GM19023 (cell line): ENCODE measurements around the gene CDC34.

Source experiments
- ATAC-seq: cut with Tn5 transposase; IDR thresholded peaks from one replicate; pipeline ENCODE4 v1.9.1; 2021; ENCODE audit warnings: mild to moderate bottlenecking, moderate library complexity; ENCODE audit not compliant: unreplicated experiment

CDC34 gene

GRCh38 chr19:496986-497385 lies 34.6 kb upstream of the CDC34 start:
- ATAC-seq = no peak

DNA sequence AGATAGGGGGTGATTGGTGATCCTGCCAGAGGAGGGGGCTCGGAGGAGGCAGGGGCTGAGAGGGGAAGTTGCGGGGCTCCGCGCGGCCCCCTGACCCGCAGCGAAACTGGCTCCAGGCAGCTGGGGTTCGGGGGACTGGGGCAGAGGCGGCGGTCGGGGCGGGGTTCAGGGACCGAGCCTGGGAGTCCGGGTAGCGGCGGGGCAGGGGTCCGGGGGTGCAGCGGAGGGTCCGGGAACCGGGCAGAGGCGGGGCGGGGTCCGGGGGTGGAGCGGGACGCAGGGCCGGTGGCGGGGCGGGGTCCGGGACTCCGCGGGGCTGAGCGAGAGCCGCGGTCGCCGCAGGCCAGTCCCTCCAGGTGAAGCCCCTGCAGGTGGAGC lies 34.1 kb upstream of the CDC34 start:
- no peak for ATAC-seq

DNA sequence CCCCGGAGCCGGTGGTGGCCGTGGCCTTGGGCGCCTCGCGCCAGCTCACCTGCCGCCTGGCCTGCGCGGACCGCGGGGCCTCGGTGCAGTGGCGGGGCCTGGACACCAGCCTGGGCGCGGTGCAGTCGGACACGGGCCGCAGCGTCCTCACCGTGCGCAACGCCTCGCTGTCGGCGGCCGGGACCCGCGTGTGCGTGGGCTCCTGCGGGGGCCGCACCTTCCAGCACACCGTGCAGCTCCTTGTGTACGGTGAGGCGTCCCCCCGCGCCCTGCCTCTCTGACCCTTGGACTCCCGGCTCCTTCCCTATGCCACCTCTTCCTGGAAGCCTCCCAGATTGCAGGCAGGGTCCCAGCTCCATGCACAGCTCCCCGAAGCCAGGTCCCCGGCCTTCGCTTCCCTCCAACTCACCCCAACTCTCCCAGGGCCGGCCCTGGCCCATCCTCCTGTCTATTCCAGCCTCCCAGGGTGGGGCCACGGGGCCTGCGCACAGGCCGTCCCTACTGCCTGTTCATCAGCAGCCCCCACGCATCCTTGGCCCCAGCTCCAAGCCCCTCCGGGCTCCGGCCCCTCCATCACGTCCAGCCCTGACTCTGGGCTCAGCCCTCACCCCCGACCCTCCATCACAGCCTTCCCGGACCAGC lies 33.6 kb upstream of the CDC34 start:
- ATAC-seq = no peak

- no peak for ATAC-seq
Measured at GRCh38 chr19:498511-498891, 33.1 kb upstream of the CDC34 start.

DNA sequence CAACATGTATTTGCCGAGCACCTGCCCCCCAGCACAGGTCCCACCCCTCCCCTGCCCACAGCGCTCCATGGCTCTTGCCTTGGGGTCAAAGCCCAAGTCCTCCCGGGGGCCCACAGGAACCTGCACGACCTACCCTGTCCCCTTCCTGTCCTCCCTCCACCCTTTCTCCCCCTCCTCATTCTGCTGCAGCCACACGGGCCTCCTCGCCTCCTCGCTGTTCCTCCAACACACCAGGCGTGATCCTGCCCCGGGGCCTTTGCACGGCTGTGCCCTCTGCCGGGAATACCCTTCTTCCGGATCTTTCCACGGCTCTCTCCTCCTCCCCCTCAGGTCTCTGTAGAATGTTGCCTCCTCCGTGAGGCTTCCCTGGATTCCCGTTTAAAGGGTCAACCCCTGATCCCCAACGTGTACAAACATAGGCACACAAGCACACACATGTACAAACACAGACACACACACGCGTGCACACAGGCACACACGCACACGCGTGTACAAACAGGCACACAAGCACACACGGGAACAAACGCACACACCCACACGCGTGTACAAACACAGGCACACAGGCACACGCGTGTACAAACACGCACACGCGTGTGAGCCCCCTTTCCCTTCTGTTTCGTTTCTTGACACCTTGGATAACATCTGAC lies 32.5 kb upstream of the CDC34 start:
- no peak for ATAC-seq

- ATAC-seq = no peak
Measured at GRCh38 chr19:501646-502045, 29.9 kb upstream of the CDC34 start.

DNA sequence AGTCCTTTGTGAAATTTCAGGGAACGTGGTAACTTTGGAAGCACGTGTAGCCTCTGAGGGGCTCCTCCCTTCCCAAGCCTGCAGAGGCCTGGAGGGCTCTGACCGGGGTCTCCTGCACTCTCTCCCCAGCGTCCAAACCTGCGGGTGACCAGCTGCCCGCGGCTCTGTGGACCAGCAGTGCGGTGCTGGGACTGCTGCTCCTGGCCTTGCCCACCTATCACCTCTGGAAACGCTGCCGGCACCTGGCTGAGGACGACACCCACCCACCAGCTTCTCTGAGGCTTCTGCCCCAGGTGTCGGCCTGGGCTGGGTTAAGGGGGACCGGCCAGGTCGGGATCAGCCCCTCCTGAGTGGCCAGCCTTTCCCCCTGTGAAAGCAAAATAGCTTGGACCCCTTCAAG lies 26.9 kb upstream of the CDC34 start:
- no peak for ATAC-seq

- peak; percentile 77 for ATAC-seq
Measured at GRCh38 chr19:506404-507285, 24.9 kb upstream of the CDC34 start.

DNA sequence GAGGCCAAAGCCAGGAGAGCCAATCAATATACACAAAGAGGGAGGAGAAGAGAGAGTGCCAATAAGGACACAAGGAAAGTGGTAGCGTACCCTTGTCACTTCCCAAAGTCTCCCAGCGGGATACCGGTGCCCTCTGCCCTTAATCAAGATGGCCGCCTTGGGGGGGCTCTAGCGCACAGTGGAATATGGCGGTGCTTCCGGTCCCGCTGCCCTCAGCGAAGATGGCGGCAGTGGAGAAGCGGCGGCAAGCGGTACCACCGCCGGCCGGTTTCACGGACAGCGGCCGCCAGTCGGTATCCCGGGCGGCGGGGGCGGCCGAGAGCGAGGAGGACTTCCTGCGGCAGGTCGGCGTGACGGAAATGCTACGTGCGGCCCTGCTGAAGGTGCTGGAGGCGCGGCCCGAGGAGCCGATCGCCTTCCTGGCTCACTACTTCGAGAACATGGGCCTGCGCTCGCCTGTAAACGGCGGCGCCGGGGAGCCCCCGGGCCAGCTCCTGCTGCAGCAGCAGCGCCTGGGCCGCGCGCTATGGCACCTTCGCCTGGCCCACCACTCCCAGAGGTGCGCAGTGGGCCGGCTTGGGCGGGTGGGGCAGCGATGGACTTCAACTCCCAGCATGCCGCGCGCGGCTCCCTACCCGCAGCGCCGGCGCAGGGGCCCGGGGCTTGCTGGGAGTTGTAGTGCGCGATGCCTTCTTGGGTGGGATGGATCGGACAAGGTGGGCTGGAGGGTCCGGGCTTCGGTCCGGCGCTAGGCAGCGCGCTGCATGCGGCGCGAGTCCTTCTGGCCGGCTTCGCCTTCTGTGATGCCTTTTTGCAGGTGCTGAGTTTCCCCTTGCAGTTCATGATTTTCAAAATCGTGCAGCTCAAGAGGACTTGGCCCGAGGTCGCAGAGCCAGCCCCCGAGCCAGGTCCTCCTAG lies 24.0 kb upstream of the CDC34 start, which contains the start of gene TPGS1:
TSS of gene TPGS1 (plus strand) at position 212 of the 918 bp plus-strand sequence. CDS start at position 222, 10 bp downstream.
- peak; percentile 62 for ATAC-seq

GRCh38 chr19:508204-509150 lies 23.1 kb upstream of the CDC34 start:
- no peak for ATAC-seq

DNA sequence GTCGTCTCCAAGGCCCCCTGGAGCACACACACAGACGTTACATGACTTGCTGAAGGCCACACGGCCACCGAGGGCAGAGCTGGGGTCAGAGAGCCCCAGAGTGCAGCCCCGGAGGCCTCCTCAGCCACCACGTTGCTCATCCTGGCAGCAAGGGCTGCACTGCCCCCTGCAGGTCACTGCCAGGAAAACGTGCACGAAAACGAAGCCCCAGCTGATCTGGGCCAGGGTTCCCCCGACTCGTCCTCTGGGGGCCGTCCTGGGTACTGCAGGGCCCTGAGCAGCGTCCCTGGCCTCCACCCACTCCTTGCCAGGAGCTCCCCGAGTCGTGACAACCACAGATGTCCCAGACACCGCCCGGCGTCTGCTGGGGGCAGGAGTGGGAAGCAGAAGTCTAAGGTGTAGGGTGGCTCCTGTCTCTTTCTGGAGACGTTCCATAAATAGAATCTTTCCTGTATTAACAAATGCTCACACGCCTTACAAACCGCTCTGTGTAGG lies 20.9 kb upstream of the CDC34 start:
- no peak for ATAC-seq

DNA sequence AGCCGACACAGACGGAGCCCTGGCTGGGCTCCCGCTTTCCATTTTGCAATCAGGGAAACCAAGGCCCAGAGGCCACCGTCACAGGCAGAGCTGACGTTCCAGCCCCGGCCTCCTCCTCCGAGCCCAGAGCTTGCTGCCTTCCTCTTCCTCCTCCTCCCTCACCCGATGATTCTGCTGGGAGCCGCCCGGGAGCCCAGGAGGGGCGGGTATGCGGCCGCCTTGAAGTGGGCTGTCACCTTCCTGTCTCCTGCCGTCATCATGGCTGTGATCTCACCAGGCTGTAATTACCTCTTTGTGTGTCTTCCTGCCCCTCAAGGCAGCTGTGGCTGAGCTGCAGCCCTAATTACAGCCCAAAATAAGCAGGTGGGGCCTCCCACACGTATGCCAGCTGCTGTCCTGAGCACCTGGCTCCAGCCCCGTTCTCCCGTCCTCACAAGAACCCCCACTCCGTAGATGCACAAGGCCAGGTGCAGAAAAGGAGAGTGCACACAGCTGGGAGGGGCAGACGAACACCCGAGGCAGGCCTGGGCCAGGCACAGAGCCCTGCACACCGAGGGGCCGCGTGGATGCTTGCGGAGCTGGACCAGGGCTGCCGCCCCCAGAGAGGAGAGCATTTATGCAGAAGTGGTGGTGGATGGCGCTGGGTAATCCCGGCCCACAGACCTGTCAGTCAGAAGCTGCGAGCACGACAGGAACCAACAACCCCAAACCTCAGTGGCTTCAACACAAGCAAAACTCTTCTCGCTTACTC lies 20.3 kb upstream of the CDC34 start:
- ATAC-seq = no peak

GRCh38 chr19:512547-513365 lies 18.8 kb upstream of the CDC34 start:
- ATAC-seq = no peak

GRCh38 chr19:513368-514165 lies 18.0 kb upstream of the CDC34 start:
- no peak for ATAC-seq

DNA sequence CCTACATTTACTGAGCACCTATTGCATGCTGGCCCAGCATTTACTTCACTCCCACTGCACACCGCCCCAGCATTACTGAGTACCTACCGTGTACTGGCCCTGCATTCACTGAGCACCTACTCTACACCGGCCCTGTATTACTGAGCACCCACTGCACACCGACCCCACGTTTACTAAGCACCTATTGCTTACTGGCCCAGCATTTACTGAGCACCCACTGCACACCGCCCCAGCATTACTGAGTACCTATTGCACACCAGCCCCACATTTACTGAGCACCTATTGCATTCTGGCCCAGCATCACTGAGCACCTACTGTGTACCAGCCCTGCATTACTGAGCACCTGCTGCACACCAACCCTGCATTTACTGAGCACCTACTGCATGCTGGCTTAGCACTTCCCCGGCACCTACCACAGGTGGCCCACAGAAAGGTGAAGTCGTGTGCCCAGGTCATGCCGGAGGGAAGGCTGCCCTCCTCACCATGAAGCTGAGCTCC lies 17.3 kb upstream of the CDC34 start:
- no peak for ATAC-seq

GRCh38 chr19:517721-518597 lies 13.6 kb upstream of the CDC34 start:
- ATAC-seq = no peak
